ENCODE measurements around the gene KIRREL3. TPM values are rescaled to one million over a fixed set of nuclear protein-coding genes. Genes with fewer than 3 reads are reported as not detected.

KIRREL3 gene
- total RNA-seq, 1 experiment from 2014 or later: 0.06 TPM

GRCh38 chr11:126547691-126548090 is 452.9 kb downstream of the KIRREL3 start:
- H3K36me3 ChIP-seq: no peaks in the 10 kb centered on the region
- peak; percentile 54 to 72 for DNase-seq
- H3K27me3 ChIP-seq: no peaks in the 10 kb centered on the region
- H3K27ac ChIP-seq: peak overlapping the region; percentile 100
- H3K9me3 ChIP-seq (replicated peaks): no peaks in the 10 kb centered on the region
- H3K4me1 ChIP-seq: peaks cover 43% of the 10 kb centered on the region
- H3K4me3 ChIP-seq: peak overlapping the region; percentile 18; the same call in 1 of the 2 replicates

DNA sequence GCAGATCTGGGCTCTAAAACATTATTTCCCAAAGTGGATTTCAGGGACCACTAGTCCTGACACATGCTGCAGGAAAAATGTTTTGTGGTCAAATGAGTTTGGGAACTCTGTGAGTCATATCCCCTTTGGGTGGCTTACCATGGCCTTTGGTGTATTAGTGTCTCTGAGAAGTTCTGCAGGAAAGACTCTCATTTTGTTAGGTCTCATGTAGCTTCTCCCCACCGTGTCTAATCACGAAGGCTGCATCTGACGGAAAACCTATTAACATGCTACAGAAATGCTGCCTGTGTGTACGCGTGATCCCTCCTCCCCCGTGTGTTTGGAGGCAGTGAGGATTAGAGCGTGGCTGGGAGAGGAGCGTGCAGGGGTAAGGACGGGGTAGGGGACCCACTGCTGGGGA is 453.4 kb downstream of the KIRREL3 start:
- H3K27ac ChIP-seq: peak overlapping the region; percentile 100

DNA sequence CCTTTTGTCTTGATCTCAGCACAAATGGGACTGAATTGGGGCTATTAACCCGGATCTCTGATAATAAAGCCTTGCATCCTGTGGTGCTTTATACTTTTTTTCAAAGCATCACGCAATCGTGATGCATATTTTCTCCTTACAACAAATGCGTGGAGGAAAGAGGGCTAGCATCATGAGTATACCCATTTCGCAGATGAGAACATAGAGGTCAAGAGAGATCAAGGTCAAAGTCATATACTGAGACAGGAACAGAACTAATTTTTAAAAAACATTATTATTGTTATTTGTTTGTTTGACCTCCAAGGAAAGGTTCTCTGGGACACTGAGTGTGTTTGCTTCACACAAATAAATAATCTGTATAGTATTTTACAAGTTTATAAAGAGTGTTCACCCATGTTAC is 453.9 kb downstream of the KIRREL3 start:
- H3K27ac ChIP-seq: peak overlapping the region; percentile 100
- no peak overlapping the region for H3K4me3 ChIP-seq
- H3K36me3 ChIP-seq: no peaks in the 10 kb centered on the region
- peaks cover 43% of the 10 kb centered on the region for H3K4me1 ChIP-seq
- H3K9me3 ChIP-seq (replicated peaks): no peaks in the 10 kb centered on the region
- no peaks in the 10 kb centered on the region for H3K27me3 ChIP-seq
- no peak for DNase-seq

More for the DNA sequence above, 453.4 kb downstream of the KIRREL3 start:
- no peaks in the 10 kb centered on the region for H3K36me3 ChIP-seq
- DNase-seq: peak; percentile 85 to 93
- H3K4me3 ChIP-seq: peak overlapping the region; percentile 18; the same call in 1 of the 2 replicates
- H3K9me3 ChIP-seq (replicated peaks): no peaks in the 10 kb centered on the region
- H3K4me1 ChIP-seq: peaks cover 43% of the 10 kb centered on the region
- H3K27me3 ChIP-seq: no peaks in the 10 kb centered on the region

DNA sequence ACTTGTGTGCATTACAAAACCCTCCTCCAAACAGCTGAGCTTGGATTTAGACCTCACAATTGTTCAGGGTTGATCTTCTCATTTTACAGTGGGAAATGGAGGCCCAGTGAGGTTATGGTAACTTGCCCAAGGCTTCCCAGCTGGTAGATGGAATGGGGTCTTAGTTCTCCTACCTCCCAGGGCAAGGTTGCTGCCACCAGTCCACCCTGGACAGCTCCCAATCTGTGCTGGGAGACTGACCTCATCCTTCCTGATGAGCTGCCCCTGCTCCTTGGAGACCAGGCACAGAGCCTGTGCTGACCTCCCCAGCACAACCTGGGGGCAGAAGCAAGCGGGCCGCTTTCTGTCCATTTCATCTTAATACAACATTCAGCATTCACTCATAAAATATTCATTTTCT is 454.4 kb downstream of the KIRREL3 start:
- peak overlapping the region; percentile 100 for H3K27ac ChIP-seq
- H3K9me3 ChIP-seq (replicated peaks): no peaks in the 10 kb centered on the region
- H3K4me1 ChIP-seq: peaks cover 43% of the 10 kb centered on the region
- H3K4me3 ChIP-seq: no peak overlapping the region
- DNase-seq: peak; percentile 53 to 64
- no peaks in the 10 kb centered on the region for H3K27me3 ChIP-seq
- no peaks in the 10 kb centered on the region for H3K36me3 ChIP-seq

DNA sequence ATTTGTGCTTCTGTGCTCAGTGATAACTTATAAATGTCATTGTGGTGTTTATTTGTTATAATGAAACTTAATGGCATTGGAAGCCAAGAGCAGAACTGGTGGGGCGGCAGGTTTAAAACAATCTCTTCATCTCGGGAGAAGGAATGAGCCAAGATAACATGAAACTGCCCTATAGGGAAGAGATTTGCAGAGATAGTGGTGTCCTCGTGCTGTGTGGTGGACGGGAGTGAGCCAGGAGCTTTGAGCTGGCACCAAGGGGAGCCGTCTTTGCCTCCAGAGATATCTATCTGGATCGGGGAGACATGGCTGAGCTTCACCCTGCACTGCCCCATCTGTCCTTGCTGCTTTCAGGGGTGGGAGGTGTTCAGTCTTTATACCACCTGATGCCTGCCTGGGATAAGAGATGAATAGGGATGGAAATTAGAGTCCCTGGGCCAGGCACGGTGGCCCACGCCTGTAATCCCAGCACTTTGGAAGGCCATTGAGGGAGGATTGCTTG is 455.5 kb downstream of the KIRREL3 start:
- no peak for DNase-seq
- H3K4me3 ChIP-seq: no peak overlapping the region

GRCh38 chr11:126544108-126545056 is 456.2 kb downstream of the KIRREL3 start:
- H3K27ac ChIP-seq: 0 out of 2 replicates have a peak overlapping the region, but pooled peaks have one; percentile 2
- no peaks in the 10 kb centered on the region for H3K27me3 ChIP-seq
- DNase-seq: peak; percentile 34 to 70

More for the DNA sequence above, 455.5 kb downstream of the KIRREL3 start:
- Histone ChIP-seq H3K36me3 (no peaks in the 10 kb centered on the region), H3K27me3 (no peaks in the 10 kb centered on the region), H3K4me1 (peaks cover 43% of the 10 kb centered on the region), H3K27ac (no peak overlapping the region), H3K9me3 (replicated peaks) (no peaks in the 10 kb centered on the region)

DNA sequence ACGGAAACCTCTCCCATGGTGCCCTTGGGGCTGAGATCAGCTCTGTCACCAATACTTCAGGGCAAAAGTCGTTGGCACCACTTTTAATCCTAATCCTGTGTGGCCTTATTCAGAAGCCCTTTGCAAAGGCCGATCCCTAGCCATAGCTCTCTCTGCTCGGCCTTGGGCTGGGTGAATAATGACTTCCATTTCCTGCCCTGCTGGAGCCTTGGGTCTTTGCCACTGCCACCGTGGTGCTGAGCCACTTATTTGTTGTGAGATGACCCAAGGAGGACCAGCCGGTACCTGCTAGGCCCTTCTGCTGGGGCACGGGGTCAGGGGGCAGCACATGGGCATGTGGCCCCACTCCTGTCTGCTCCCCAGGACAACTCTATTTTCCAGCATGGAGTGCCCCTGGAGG is 456.9 kb downstream of the KIRREL3 start:
- Histone ChIP-seq H3K9me3 (replicated peaks) (no peaks in the 10 kb centered on the region), H3K27me3 (no peaks in the 10 kb centered on the region), H3K27ac (0 out of 2 replicates have a peak overlapping the region, but pooled peaks have one; percentile 2), H3K4me1 (peaks cover 39% of the 10 kb centered on the region), H3K36me3 (no peaks in the 10 kb centered on the region), H3K4me3 (no peak overlapping the region)
- no peak for DNase-seq

More at GRCh38 chr11:126544108-126545056, 456.2 kb downstream of the KIRREL3 start:
- no peaks in the 10 kb centered on the region for H3K36me3 ChIP-seq
- H3K9me3 ChIP-seq (replicated peaks): no peaks in the 10 kb centered on the region
- peaks cover 43% of the 10 kb centered on the region for H3K4me1 ChIP-seq
- H3K4me3 ChIP-seq: no peak overlapping the region

DNA sequence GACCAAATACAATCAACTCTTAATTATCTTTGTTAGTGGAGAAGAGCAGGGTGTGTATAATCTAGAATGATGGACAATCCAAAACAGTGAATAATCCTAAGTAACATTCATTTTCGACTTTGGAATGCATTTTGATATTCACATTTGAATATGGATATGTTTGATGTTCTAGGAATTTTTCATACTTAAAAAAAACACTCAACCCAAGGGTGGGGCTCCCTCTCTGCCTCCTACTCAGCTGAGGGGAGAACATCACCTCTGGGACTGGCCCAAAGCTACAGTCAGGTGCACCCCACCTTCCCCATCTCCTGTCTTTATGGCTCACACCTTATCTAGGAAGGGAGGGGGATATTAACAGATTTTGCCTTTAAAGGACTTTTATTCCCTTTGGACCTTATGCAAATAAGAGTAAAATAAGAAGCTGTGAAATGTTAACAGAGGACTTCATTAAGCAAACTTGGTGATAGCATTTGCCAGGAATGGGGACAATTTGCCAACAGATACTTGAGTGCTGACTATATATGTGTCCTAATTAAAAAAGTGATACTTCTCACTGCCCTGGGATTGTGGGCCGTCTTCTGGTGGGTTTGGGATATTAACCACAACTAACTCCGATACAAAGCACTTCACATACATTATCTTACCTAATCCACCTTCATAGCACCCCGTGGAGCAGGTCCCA is 458.1 kb downstream of the KIRREL3 start:
- H3K36me3 ChIP-seq: no peaks in the 10 kb centered on the region
- H3K27me3 ChIP-seq: no peaks in the 10 kb centered on the region
- no peaks in the 10 kb centered on the region for H3K9me3 ChIP-seq (replicated peaks)
- H3K4me3 ChIP-seq: no peak overlapping the region
- peaks cover 27% of the 10 kb centered on the region for H3K4me1 ChIP-seq
- H3K27ac ChIP-seq: no peak overlapping the region
- DNase-seq: no peak

DNA sequence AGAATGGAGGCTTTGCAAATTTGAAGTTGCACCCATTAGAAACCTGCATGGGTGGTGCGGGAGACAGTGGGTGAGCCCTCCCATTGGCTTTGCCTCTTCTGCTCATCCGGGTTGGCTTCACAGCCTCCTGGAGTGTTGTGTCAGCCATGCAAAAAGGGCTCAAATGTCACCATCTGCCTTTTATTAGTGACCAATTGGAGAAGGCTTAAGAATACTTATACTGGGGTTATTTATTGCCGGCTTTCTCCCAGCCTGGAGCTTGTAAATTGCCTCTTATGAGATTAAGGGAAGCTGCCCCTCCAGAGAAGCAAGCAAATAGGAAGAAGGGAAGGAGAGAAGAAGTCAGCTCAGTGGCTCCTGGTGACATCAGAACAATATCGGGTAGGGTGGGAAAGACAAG is 462.5 kb downstream of the KIRREL3 start:
- DNase-seq: no peak
- Histone ChIP-seq H3K27me3 (no peaks in the 10 kb centered on the region), H3K4me3 (no peak overlapping the region), H3K27ac (no peak overlapping the region), H3K4me1 (no peaks in the 10 kb centered on the region), H3K36me3 (no peaks in the 10 kb centered on the region), H3K9me3 (replicated peaks) (no peaks in the 10 kb centered on the region)

- Histone ChIP-seq H3K27ac (no peak overlapping the region), H3K4me1 (no peaks in the 10 kb centered on the region), H3K9me3 (replicated peaks) (no peaks in the 10 kb centered on the region), H3K36me3 (no peaks in the 10 kb centered on the region), H3K27me3 (no peaks in the 10 kb centered on the region), H3K4me3 (no peak overlapping the region)
- no peak for DNase-seq
Observed at GRCh38 chr11:126537492-126537891, 463.1 kb downstream of the KIRREL3 start.

- H3K36me3 ChIP-seq: no peaks in the 10 kb centered on the region
- no peak for DNase-seq
- H3K4me1 ChIP-seq: no peaks in the 10 kb centered on the region
Observed at GRCh38 chr11:126534141-126534805, 466.3 kb downstream of the KIRREL3 start.

GRCh38 chr11:126533560-126533959 is 467.0 kb downstream of the KIRREL3 start:
- H3K9me3 ChIP-seq (replicated peaks): no peaks in the 10 kb centered on the region
- H3K4me3 ChIP-seq: no peak overlapping the region
- no peak for DNase-seq
- H3K4me1 ChIP-seq: no peaks in the 10 kb centered on the region
- H3K36me3 ChIP-seq: no peaks in the 10 kb centered on the region
- H3K27ac ChIP-seq: no peak overlapping the region
- H3K27me3 ChIP-seq: no peaks in the 10 kb centered on the region

More at GRCh38 chr11:126534141-126534805, 466.3 kb downstream of the KIRREL3 start:
- no peaks in the 10 kb centered on the region for H3K27me3 ChIP-seq
- no peaks in the 10 kb centered on the region for H3K9me3 ChIP-seq (replicated peaks)
- no peak overlapping the region for H3K4me3 ChIP-seq
- H3K27ac ChIP-seq: no peak overlapping the region

GRCh38 chr11:126530416-126530815 is 470.2 kb downstream of the KIRREL3 start:
- H3K27ac ChIP-seq: no peak overlapping the region
- no peaks in the 10 kb centered on the region for H3K27me3 ChIP-seq
- H3K4me1 ChIP-seq: no peaks in the 10 kb centered on the region
- H3K9me3 ChIP-seq (replicated peaks): no peaks in the 10 kb centered on the region
- DNase-seq: no peak
- H3K4me3 ChIP-seq: no peak overlapping the region
- no peaks in the 10 kb centered on the region for H3K36me3 ChIP-seq

DNA sequence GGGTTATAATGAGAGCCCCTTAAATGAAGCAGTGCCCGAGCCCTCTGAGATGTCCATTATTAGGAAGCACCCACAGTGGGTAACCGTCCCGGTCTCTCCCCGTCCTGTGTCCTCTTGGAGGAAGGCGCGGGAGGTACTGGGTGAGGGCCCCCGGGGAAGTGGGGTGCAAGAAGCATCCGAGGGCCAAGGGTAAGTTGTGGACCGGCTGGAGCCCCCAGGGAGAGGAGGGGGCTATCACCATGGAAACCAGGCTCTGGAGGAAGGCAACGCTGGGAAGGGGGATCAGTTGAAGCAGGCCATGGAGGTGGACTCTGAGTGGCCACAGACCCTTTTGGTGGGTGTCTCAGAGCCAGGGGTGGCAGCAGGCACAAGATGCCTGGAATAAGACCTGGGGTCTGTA is 471.5 kb downstream of the KIRREL3 start:
- no peak overlapping the region for H3K4me3 ChIP-seq
- H3K36me3 ChIP-seq: no peaks in the 10 kb centered on the region
- no peaks in the 10 kb centered on the region for H3K4me1 ChIP-seq
- no peak for DNase-seq
- no peaks in the 10 kb centered on the region for H3K27me3 ChIP-seq
- H3K9me3 ChIP-seq (replicated peaks): no peaks in the 10 kb centered on the region
- H3K27ac ChIP-seq: no peak overlapping the region
